Stimulated activated CD8-positive, alpha-beta memory T cell treated with anti-CD3 and anti-CD28 coated beads, Interleukin-7, amount 100 ng/mL, for 48 hours (primary cell): Measurements from ENCODE around the gene CORO2A.
A peak's percentile ranks its signal among the peaks of the same experiment; 100 is the strongest.
"Not testable (repeated sequence)": the region's sequence is repeated elsewhere in the genome, so short reads cannot be mapped to it uniquely, and the experiment has no call there.

Source experiments
- DNase-seq, 2 donors: peaks; one replicate each; pipeline ENCODE4 v3.0.0-alpha.2; 2020; ENCODE audit warnings: low read depth in 1 of 2; ENCODE audit errors: extremely low read depth in 1 of 2

The CORO2A gene

GRCh38 chr9:98118640-98119601 is 73.5 kb downstream of the CORO2A start, which contains the start of gene TRIM14:
TRIM14 (minus strand) TSS chr9:98119222; CDS start chr9:98119188, 34 bp downstream.
- peak; percentile 32 to 41 for DNase-seq

- DNase-seq: peak in 1 of 2 donors; percentile 22
Observed at GRCh38 chr9:98117984-98118639, 74.3 kb downstream of the CORO2A start.

- not testable (repeated sequence) for DNase-seq
Observed at GRCh38 chr9:98117097-98117496, 75.3 kb downstream of the CORO2A start.

- DNase-seq: no peak
Observed at GRCh38 chr9:98109052-98109451, 83.4 kb downstream of the CORO2A start.

- no peak for DNase-seq
Observed at GRCh38 chr9:98108531-98109031, 83.9 kb downstream of the CORO2A start.

GRCh38 chr9:98107926-98108325 is 84.5 kb downstream of the CORO2A start:
- no peak for DNase-seq

GRCh38 chr9:98105006-98105405 is 87.4 kb downstream of the CORO2A start:
- no peak for DNase-seq

GRCh38 chr9:98104445-98104881 is 88.0 kb downstream of the CORO2A start:
- no peak for DNase-seq

GRCh38 chr9:98101868-98102273 is 90.6 kb downstream of the CORO2A start:
- peak; percentile 25 to 75 for DNase-seq

- DNase-seq: no peak
Observed at GRCh38 chr9:98101416-98101815, 91.0 kb downstream of the CORO2A start.

GRCh38 chr9:98100456-98100855 is 92.0 kb downstream of the CORO2A start:
- DNase-seq: no peak

- DNase-seq: no peak
Observed at GRCh38 chr9:98099898-98100297, 92.5 kb downstream of the CORO2A start.

GRCh38 chr9:98099346-98099745 is 93.1 kb downstream of the CORO2A start:
- DNase-seq: no peak

GRCh38 chr9:98097836-98098235 is 94.6 kb downstream of the CORO2A start:
- DNase-seq: peak in 1 of 2 donors; percentile 32

GRCh38 chr9:98096091-98096490 is 96.3 kb downstream of the CORO2A start:
- DNase-seq: no peak

GRCh38 chr9:98095401-98095800 is 97.0 kb downstream of the CORO2A start:
- no peak for DNase-seq

GRCh38 chr9:98094851-98095250 is 97.6 kb downstream of the CORO2A start:
- no peak for DNase-seq

- DNase-seq: no peak
Observed at GRCh38 chr9:98094316-98094715, 98.1 kb downstream of the CORO2A start.

- DNase-seq: no peak
Observed at GRCh38 chr9:98092613-98092931, 99.9 kb downstream of the CORO2A start.

GRCh38 chr9:98091735-98092612 is 100.5 kb downstream of the CORO2A start:
- DNase-seq: no peak

GRCh38 chr9:98090674-98091073 is 101.8 kb downstream of the CORO2A start:
- DNase-seq: not testable (repeated sequence)
